ENCODE measurements around the gene NUP133.
"Not testable (repeated sequence)": the region's sequence is repeated elsewhere in the genome, so short reads cannot be mapped to it uniquely, and the experiment has no call there.

NUP133 gene

GRCh38 chr1:229412810-229413209 lies 95.3 kb downstream of the NUP133 start:
- not testable (repeated sequence) for DNase-seq (ENCODE audit: low read depth in 2 of 2)

GRCh38 chr1:229412056-229412455 lies 96.1 kb downstream of the NUP133 start:
- DNase-seq (ENCODE audit: low read depth in 2 of 2) = no peak

GRCh38 chr1:229411434-229412055 lies 96.6 kb downstream of the NUP133 start:
- DNase-seq (ENCODE audit: low read depth in 2 of 2) = no peak

GRCh38 chr1:229410692-229411433 lies 97.3 kb downstream of the NUP133 start:
- no peak for DNase-seq (ENCODE audit: low read depth in 2 of 2)

GRCh38 chr1:229410370-229410691 lies 97.8 kb downstream of the NUP133 start:
- DNase-seq (ENCODE audit: low read depth in 2 of 2) = no peak

GRCh38 chr1:229409616-229410369 lies 98.3 kb downstream of the NUP133 start:
- DNase-seq (ENCODE audit: low read depth in 2 of 2) = no peak

GRCh38 chr1:229408458-229409037 lies 99.6 kb downstream of the NUP133 start:
- no peak for DNase-seq (ENCODE audit: low read depth in 2 of 2)

- DNase-seq (ENCODE audit: low read depth in 2 of 2) = no peak
Measured at GRCh38 chr1:229407206-229408026, 100.7 kb downstream of the NUP133 start.

- no peak for DNase-seq (ENCODE audit: low read depth in 2 of 2)
Measured at GRCh38 chr1:229406798-229407197, 101.3 kb downstream of the NUP133 start.

- DNase-seq (ENCODE audit: low read depth in 2 of 2) = no peak
Measured at GRCh38 chr1:229403573-229403972, 104.6 kb downstream of the NUP133 start.

GRCh38 chr1:229402993-229403392 lies 105.1 kb downstream of the NUP133 start:
- no peak for DNase-seq (ENCODE audit: low read depth in 2 of 2)

- DNase-seq (ENCODE audit: low read depth in 2 of 2) = not testable (repeated sequence)
Measured at GRCh38 chr1:229402329-229402728, 105.8 kb downstream of the NUP133 start.

GRCh38 chr1:229397762-229398161 lies 110.4 kb downstream of the NUP133 start:
- no peak for DNase-seq (ENCODE audit: low read depth in 2 of 2)

- DNase-seq (ENCODE audit: low read depth in 2 of 2) = no peak
Measured at GRCh38 chr1:229396585-229397206, 111.4 kb downstream of the NUP133 start.

- not testable (repeated sequence) for DNase-seq (ENCODE audit: low read depth in 2 of 2)
Measured at GRCh38 chr1:229394517-229394916, 113.6 kb downstream of the NUP133 start.

GRCh38 chr1:229392936-229393335 lies 115.2 kb downstream of the NUP133 start:
- DNase-seq (ENCODE audit: low read depth in 2 of 2) = no peak
